ENCODE data around the gene FAR2. TPM values are rescaled to one million over a fixed set of nuclear protein-coding genes. Genes with fewer than 3 reads are reported as not detected.

Gene FAR2
- total and polyA plus RNA-seq, 2 experiments from 2014 or later: 18.7 to 22.6 TPM

DNA sequence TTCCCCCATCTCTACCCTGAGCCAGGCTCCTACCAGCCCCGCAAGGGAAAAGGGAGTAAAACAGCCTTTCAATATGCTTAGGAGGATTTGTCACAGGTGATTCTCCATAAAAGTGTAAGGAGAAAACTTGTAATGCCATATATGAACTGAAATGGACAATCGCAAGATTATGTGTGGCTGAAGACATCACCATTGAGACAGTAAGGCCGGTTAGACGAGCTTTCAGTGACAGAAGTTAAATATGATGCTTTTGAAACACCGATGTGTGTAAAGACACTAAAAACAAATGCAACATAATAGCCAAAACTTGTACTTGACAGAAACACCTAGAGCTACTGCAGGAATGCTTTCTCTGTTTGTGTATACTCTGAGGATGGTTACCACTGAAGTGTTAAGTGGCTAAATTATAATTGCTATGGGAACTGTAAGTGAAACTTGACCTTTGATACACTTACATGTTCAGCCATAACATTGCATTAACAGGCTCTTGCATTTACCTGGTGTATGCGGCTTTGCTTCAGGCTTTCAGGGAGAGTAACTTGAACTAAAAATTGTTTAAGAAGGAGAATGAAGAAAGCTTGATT is 42.3 kb downstream of the FAR2 start:
- H3K36me3 ChIP-seq (ENCODE audit: insufficient read depth): no peaks in the 10 kb centered on the region
- H3K4me2 ChIP-seq: no peak overlapping the region
- H3K4me1 Mint-ChIP-seq: peaks cover 7% of the 10 kb centered on the region; the same call in 2 of the 3 replicates
- no peaks in the 10 kb centered on the region for H3K79me2 ChIP-seq (replicated peaks; ENCODE audit: insufficient read depth)
- H3K4me3 ChIP-seq: no peak overlapping the region
- DNase-seq (ENCODE audit: low spot score) (no peak), ATAC-seq (no peak)
- no peaks in the 10 kb centered on the region for H3K27me3 Mint-ChIP-seq (ENCODE audit: insufficient read depth, low read depth, poor library complexity)
- no peaks in the 10 kb centered on the region for H3K4me1 ChIP-seq (ENCODE audit: insufficient read depth)
- H4K20me1 ChIP-seq (replicated peaks; ENCODE audit: insufficient read depth): no peaks in the 10 kb centered on the region
- H3K4me3 Mint-ChIP-seq: no peak overlapping the region
- peaks cover under 1% of the 10 kb centered on the region; the same call in 1 of the 2 replicates for H3K27me3 ChIP-seq (ENCODE audit: insufficient read depth)
- H3K27ac Mint-ChIP-seq: peak overlapping the region; percentile 34; the same call in 1 of the 2 replicates
- no peak overlapping the region for H2AFZ ChIP-seq
- no peaks in the 10 kb centered on the region; the same call in 2 of the 3 replicates for H3K9me3 Mint-ChIP-seq
- H3K27ac ChIP-seq (ENCODE audit: low read depth): no peak overlapping the region
- no peaks in the 10 kb centered on the region for H3K36me3 Mint-ChIP-seq (ENCODE audit: low read depth)
- H3K9me2 ChIP-seq (ENCODE audit: insufficient read depth): no peaks in the 10 kb centered on the region
- TF ChIP-seq, protein P1, sequence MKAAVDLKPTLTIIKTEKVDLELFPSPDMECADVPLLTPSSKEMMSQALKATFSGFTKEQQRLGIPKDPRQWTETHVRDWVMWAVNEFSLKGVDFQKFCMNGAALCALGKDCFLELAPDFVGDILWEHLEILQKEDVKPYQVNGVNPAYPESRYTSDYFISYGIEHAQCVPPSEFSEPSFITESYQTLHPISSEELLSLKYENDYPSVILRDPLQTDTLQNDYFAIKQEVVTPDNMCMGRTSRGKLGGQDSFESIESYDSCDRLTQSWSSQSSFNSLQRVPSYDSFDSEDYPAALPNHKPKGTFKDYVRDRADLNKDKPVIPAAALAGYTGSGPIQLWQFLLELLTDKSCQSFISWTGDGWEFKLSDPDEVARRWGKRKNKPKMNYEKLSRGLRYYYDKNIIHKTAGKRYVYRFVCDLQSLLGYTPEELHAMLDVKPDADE (IDR thresholded peaks at IDR 0.05): no peak
- TF ChIP-seq ZNF114 (CRISPR knock-in tag; IDR thresholded peaks at IDR 0.05) (no peak), EZH2phosphoT487 (IDR thresholded peaks at IDR 0.05; ENCODE audit: unreplicated experiment) (no peak), REST (IDR thresholded peaks at IDR 0.05; ENCODE audit: unreplicated experiment) (no peak), JUNB (IDR thresholded peaks at IDR 0.05; ENCODE audit: unreplicated experiment) (no peak)
- H3F3A ChIP-seq (replicated peaks; ENCODE audit: low read depth): no peaks in the 10 kb centered on the region

DNA sequence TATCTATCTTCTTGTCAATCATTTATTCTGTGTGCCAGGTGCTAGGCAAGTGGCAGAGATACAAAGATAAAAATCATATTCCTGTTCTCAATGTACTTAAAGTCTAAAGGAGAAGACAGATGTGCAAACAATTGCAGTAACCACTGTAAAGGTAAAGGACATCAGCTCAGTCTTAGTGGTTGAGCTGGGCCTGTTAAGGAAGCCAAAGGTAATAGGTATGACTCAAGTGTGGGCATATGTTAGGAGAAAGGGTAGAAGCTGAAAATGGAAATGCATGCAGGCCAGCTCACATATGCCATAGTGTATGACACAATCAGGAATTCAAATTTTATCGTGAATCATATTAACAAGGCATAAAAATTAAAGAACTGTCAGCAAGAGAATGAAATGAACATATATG is 49.8 kb downstream of the FAR2 start:
- ATAC-seq: no peak
- Histone ChIP-seq H3K79me2 (replicated peaks; ENCODE audit: insufficient read depth) (no peaks in the 10 kb centered on the region), H3K9me2 (ENCODE audit: insufficient read depth) (no peaks in the 10 kb centered on the region), H3K4me3 (no peak overlapping the region), H3F3A (replicated peaks; ENCODE audit: low read depth) (no peaks in the 10 kb centered on the region), H3K4me2 (no peak overlapping the region), H2AFZ (no peak overlapping the region), H3K27ac (ENCODE audit: low read depth) (no peak overlapping the region), H3K4me1 (ENCODE audit: insufficient read depth) (no peaks in the 10 kb centered on the region), H3K36me3 (ENCODE audit: insufficient read depth) (no peaks in the 10 kb centered on the region), H4K20me1 (replicated peaks; ENCODE audit: insufficient read depth) (peaks cover 6% of the 10 kb centered on the region; the same call in 1 of the 2 replicates), H3K27me3 (ENCODE audit: insufficient read depth) (peaks cover 70% of the 10 kb centered on the region)
- no peak for DNase-seq (ENCODE audit: low spot score)
- Mint-ChIP-seq H3K4me1 (peaks cover 5% of the 10 kb centered on the region; the same call in 2 of the 3 replicates), H3K4me3 (no peak overlapping the region), H3K36me3 (ENCODE audit: low read depth) (peaks cover 15% of the 10 kb centered on the region), H3K27me3 (ENCODE audit: insufficient read depth, low read depth, poor library complexity) (peaks cover 19% of the 10 kb centered on the region), H3K9me3 (peaks cover 17% of the 10 kb centered on the region), H3K27ac (no peak overlapping the region)
- TF ChIP-seq ZNF462 (CRISPR knock-in tag; IDR thresholded peaks at IDR 0.05): no peak
- TF ChIP-seq CREB1 (CRISPR knock-in tag; IDR thresholded peaks at IDR 0.05; ENCODE audit: low read depth): no peak
- no peak for TF ChIP-seq EZH2 (IDR thresholded peaks at IDR 0.05; ENCODE audit: low read depth, unreplicated experiment)
- TF ChIP-seq STAT1 (IDR thresholded peaks at IDR 0.05; ENCODE audit: unreplicated experiment): no peak
- TF ChIP-seq NANOG (IDR thresholded peaks at IDR 0.05; ENCODE audit: borderline replicate concordance): no peak

All from GM23338 (cell line).